Stimulated activated CD4-positive, alpha-beta T cell treated with anti-CD3 and anti-CD28 coated beads, TNF-alpha, amount 100 ng/mL, for 24 hours (primary cell): Measurements from ENCODE around the gene PTPRN2.
"Not testable (repeated sequence)": the region's sequence is repeated elsewhere in the genome, so short reads cannot be mapped to it uniquely, and the experiment has no call there.

Source experiments
- DNase-seq, 3 experiments: peaks; one replicate each; pipeline ENCODE4 v3.0.0-alpha.2; 2020; ENCODE audit warnings: low read depth in 3 of 3

PTPRN2 gene

GRCh38 chr7:157715071-157715937, 872.3 kb downstream of the PTPRN2 start:
- DNase-seq = no peak

GRCh38 chr7:157714166-157715070, 873.2 kb downstream of the PTPRN2 start:
- DNase-seq = no peak

GRCh38 chr7:157713591-157713990, 874.0 kb downstream of the PTPRN2 start:
- DNase-seq = no peak

- DNase-seq = no peak
Observed at GRCh38 chr7:157712666-157713235, 874.9 kb downstream of the PTPRN2 start.

- no peak for DNase-seq
Observed at GRCh38 chr7:157711353-157711888, 876.2 kb downstream of the PTPRN2 start.

GRCh38 chr7:157710396-157710795, 877.2 kb downstream of the PTPRN2 start:
- DNase-seq = no peak

GRCh38 chr7:157709531-157710251, 877.9 kb downstream of the PTPRN2 start:
- DNase-seq = no peak

GRCh38 chr7:157708919-157709295, 878.7 kb downstream of the PTPRN2 start:
- DNase-seq = no peak

- DNase-seq = no peak
Observed at GRCh38 chr7:157707983-157708918, 879.4 kb downstream of the PTPRN2 start.

GRCh38 chr7:157704365-157704764, 883.3 kb downstream of the PTPRN2 start:
- DNase-seq = no peak

GRCh38 chr7:157703534-157704195, 884.0 kb downstream of the PTPRN2 start:
- no peak for DNase-seq

GRCh38 chr7:157703131-157703530, 884.5 kb downstream of the PTPRN2 start:
- no peak for DNase-seq

GRCh38 chr7:157702311-157703023, 885.2 kb downstream of the PTPRN2 start:
- DNase-seq = no peak

- DNase-seq = not testable (repeated sequence)
Observed at GRCh38 chr7:157701395-157702180, 886.0 kb downstream of the PTPRN2 start.

GRCh38 chr7:157700231-157701005, 887.2 kb downstream of the PTPRN2 start:
- DNase-seq = no peak

- DNase-seq = no peak
Observed at GRCh38 chr7:157699357-157700013, 888.1 kb downstream of the PTPRN2 start.

GRCh38 chr7:157697287-157697686, 890.3 kb downstream of the PTPRN2 start:
- not testable (repeated sequence) for DNase-seq
